C1 segment of cervical spinal cord (tissue), 14 donors: ENCODE results near the gene ARFGAP1.
A peak's percentile ranks its signal among the peaks of the same experiment; 100 is the strongest.

Experiments
- DNase-seq, 14 donors: peaks; one replicate each; lab custom pipeline; 2025; lab: John Stamatoyannopoulos, UW

Gene ARFGAP1

GRCh38 chr20:63259734-63260460 lies 12.7 kb upstream of the ARFGAP1 start:
- no peak for DNase-seq

DNA sequence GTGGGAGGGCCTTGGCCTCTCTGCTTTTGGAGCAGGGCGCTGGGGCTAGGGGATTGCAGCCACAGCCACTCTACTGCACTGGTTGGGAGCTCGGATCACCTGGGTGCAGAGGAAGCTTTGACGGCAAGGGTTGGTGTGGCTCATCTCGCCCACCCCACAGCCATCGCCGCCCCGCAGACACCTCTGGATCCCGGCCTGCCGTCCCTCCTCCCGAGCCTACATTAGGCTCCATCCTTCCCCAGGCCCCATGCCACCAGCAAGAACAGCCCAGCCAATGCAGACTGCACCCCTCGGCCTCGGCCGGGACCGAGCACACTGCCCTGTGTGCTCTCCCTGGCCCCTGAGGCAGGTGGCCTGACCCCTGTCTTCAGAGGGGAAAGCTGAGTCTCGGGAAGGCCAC lies 12.1 kb upstream of the ARFGAP1 start:
- DNase-seq, result no peak

DNA sequence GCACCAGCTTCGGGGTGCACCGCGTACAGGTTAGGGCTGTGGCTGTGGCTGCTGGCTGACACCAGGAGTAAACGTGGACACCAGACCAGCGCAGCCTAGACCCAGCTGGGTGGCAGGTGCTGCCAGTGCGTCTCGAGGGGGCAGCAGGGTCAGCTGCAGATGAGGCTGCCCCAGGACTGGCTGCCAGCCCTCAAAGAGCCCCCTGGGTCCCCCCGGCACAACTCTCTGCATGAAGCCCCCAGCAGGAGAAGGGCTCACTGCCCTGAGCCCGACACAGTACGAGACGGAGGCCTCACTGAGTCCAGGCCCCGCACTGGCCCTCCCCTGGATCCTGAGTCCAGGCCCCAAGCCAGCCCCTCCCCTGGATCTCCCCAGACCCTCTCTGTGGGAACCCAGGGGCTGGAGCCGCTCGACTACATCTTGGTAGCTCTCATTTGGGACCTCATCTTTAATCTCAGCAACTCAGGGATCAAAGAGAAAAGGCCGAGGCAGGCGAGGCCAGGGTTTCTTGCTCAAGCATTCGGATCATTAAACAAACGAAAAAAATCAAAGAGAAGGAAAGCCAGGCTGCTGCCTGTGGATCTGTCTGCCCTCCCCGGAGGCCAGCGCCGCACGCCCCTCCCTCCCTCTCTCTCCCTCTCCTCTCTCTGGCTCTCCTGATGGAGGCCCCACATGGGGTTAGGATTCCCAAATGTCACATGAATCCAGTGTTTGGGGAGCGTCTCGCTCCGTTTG lies 11.4 kb upstream of the ARFGAP1 start:
- DNase-seq, result peak in 2 of 14 donors; percentile 13 to 23

DNA sequence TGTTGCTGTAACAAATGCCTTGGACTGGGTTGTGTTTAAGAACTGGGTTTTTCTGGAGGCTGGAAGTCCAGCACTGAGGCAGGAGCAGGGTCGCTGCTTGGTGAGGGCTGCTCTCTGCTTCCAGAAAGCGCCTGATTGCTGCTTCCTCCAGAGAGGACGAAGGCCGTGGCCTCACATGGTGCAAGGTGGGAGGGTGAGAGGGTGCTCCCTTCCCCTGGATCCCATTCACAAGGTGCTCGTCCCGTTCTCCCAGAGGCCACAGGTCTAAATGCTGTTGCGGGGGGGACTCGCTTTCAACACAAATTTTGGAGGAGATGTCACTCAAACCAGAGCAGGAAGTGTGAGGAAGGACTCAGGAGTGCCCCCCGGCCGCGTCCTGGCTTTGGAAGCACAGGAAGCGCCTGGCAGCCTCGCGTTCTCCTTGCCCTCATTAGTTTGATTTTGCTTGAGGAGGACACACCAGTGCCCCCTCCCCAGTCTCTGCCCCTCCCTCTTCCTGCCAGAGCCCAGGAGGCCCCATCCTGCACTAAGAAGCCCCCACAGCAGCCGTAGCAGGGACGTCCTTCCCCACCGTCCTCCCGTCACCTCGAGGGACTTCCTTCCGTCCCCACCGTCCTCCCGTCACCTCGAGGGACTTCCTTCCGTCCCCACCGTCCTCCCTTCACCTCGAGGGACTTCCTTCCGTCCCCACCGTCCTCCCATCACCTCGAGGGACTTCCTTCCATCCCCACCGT lies 10.7 kb upstream of the ARFGAP1 start:
- no peak for DNase-seq

DNA sequence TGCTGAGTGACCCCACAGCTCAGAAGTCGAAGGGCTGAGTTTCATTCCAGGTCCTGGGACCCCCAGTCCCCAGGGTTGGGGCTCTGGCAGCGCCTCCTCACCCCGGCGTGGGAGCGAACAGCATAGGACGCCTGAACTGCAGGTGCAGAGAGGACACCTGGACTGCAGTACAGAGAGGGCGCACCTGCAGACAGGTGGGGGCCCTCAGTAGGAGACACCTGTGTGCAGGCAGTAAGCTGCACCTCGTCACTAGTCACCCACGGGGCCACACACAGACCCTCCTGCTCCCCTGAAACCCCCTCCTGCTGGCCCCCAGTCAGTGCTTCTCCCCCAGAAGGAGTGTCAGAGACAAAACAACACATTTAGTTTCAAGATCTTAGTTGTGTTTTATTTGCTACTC lies 9.8 kb upstream of the ARFGAP1 start:
- DNase-seq, result no peak

DNA sequence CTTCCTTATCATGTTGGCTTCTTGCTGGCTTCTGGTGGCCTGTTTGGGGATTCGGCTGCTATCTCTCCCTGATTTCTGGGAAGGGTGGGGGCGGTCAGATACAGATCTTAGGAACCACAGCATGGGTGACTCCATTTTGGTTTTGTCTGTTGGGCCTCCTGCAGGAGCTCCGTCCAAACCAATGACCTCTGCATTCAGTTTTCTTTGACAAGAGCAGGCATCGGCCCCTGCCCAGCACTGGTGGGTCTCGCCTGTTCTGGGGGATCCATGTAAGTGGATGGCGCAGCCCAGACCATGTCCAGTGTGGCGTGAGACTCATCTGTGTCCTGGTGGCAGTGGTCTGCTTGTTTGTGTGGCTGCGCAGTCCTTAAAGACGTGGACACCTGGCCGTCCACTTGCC lies 8.6 kb upstream of the ARFGAP1 start:
- no peak for DNase-seq

GRCh38 chr20:63264519-63264918 lies 8.1 kb upstream of the ARFGAP1 start:
- peak in 3 of 14 donors; percentile 8 to 22 (median 15) for DNase-seq

- DNase-seq, result no peak
These were observed 6.6 kb upstream of the ARFGAP1 start for GRCh38 chr20:63265891-63266515.

GRCh38 chr20:63267691-63268090 lies 4.9 kb upstream of the ARFGAP1 start:
- no peak for DNase-seq

GRCh38 chr20:63268256-63268655 lies 4.4 kb upstream of the ARFGAP1 start:
- DNase-seq, result no peak

- no peak for DNase-seq
These were observed 3.8 kb upstream of the ARFGAP1 start for GRCh38 chr20:63268671-63269439.

DNA sequence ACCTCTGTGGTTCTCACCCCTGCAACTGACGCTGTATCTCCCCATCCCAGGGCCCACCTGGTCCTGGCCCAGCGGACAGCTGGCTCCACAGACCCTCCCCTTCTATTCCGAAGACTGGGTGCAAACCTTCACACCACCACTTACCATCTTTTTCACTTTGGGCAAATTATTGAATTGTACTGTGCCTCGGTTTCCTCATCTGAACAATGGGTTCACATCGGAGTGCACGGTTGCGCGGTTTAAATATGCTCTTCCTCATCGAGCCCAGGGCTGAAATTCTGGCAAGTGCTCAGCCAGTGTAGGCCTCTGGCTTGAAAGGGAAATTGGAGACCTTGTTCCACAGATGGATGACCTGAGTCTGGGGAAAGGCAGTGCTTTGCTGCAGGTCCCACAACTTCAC lies 2.9 kb upstream of the ARFGAP1 start:
- DNase-seq, result no peak

GRCh38 chr20:63270606-63271325 lies 1.8 kb upstream of the ARFGAP1 start:
- DNase-seq, result no peak

DNA sequence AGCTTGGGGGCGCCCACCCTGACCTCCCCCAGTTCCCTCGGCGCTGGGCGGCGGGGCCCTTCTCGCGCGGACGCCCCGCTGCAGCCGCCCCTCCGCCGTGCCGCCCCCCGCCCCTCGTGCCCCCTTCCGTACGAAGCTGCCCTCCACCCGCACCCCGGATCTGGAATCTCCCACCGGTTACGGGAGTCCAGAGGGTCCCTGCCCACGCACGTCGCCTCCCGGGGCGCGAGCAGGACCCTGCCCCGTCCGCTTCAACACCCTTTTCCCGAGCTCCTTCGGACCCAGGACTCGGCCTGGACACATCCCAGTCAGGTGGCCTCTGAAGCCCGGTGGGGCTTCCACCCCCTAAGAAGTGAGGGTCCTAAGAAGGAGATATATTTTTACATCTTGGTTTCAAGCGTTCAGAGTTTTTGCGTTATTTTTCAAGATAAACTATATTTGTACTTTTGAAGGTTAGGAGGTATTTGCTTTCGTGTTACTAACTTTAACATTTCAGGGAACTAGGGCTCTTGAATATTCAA lies 506 bp downstream of the ARFGAP1 start:
- no peak for DNase-seq

GRCh38 chr20:63273635-63274380 lies 1.2 kb downstream of the ARFGAP1 start:
- no peak for DNase-seq

- no peak for DNase-seq
These were observed 2.0 kb downstream of the ARFGAP1 start for GRCh38 chr20:63274381-63275228.

- no peak for DNase-seq
These were observed 3.2 kb downstream of the ARFGAP1 start for GRCh38 chr20:63275825-63276224.

GRCh38 chr20:63276956-63277355 lies 4.3 kb downstream of the ARFGAP1 start:
- DNase-seq, result no peak
